Natural killer cell (primary cell): ENCODE results near the gene RBBP4. TPM values are rescaled to one million over a fixed set of nuclear protein-coding genes. Genes with fewer than 3 reads are reported as not detected.
A peak's percentile ranks its signal among the peaks of the same experiment; 100 is the strongest.
"Not testable (repeated sequence)": the region's sequence is repeated elsewhere in the genome, so short reads cannot be mapped to it uniquely, and the experiment has no call there.

Source experiments
- ATAC-seq, 3 donors: fragments of 150-1000 bp in 2 of 3; fragments of 200-7000 bp in 1 of 3; cut with Tn5 transposase; 1 replicate in 1 of 3; 2 replicates in 2 of 3; pipeline ENCODE4 v1.10.0; 2021; ENCODE audit warnings: mild to moderate bottlenecking in 2 of 3, moderate library complexity in 2 of 3
- DNase-seq, 2 donors: peaks; one replicate each; pipeline versions ENCODE4 v3.0.0 to v3.0.0-alpha.2; 2013 to 2021; ENCODE audit warnings: mixed read lengths in 1 of 2
- H3K27ac ChIP-seq: one replicate; pipeline ENCODE4 v1.5.1; 2013; ENCODE audit warnings: mild to moderate bottlenecking, low read length
- H3K27me3 ChIP-seq: one replicate; pipeline ENCODE4 v1.6.1; 2013; ENCODE audit warnings: low read length; ENCODE audit not compliant: control insufficient read depth, insufficient read depth
- H3K36me3 ChIP-seq: one replicate; pipeline ENCODE4 v1.6.1; 2013; ENCODE audit warnings: low read length; ENCODE audit not compliant: control insufficient read depth, insufficient read depth
- H3K4me1 ChIP-seq: one replicate; pipeline ENCODE4 v1.6.1; 2013; ENCODE audit warnings: low read length; ENCODE audit not compliant: control insufficient read depth, insufficient read depth
- H3K4me3 ChIP-seq: one replicate; pipeline ENCODE4 v1.5.1; 2013; ENCODE audit warnings: low read length
- H3K9me3 ChIP-seq: one replicate; pipeline ENCODE4 v1.6.1; 2013; ENCODE audit warnings: low read length; ENCODE audit not compliant: control insufficient read depth, insufficient read depth
- H3K27ac Mint-ChIP-seq, 2 donors: one replicate each; pipeline ENCODE4 v1.8.0; 2022; ENCODE audit warnings: mild to moderate bottlenecking in 2 of 2, mixed read lengths in 2 of 2, moderate library complexity in 1 of 2
- H3K27me3 Mint-ChIP-seq, 2 donors: one replicate each; pipeline ENCODE4 v1.8.0; 2022; ENCODE audit warnings: low read depth in 2 of 2, mixed read lengths in 2 of 2
- H3K36me3 Mint-ChIP-seq: one replicate; pipeline ENCODE4 v1.8.0; 2022; ENCODE audit warnings: mixed read lengths
- H3K4me1 Mint-ChIP-seq, 2 donors: one replicate each; pipeline ENCODE4 v1.8.0; 2022; ENCODE audit warnings: mixed read lengths in 2 of 2
- H3K4me3 Mint-ChIP-seq: one replicate; pipeline ENCODE4 v1.8.0; 2022; ENCODE audit warnings: mild to moderate bottlenecking, moderate library complexity, mixed read lengths
- H3K9me3 Mint-ChIP-seq, 2 donors: one replicate each; pipeline ENCODE4 v1.8.0; 2022; ENCODE audit warnings: mixed read lengths in 2 of 2
- WGBS: methylation state at CpG from one replicate; pipeline ENCODE4 v1.1.7; 2013; ENCODE audit warnings: missing lambda C conversion rate; ENCODE audit not compliant: insufficient coverage; 5-methylcytosine and 5-hydroxymethylcytosine counted together
- intact Hi-C: fragments of 100-400 bp; cut with micrococcal nuclease; formaldehyde crosslinking; loops from one replicate; pipeline ENCODE4 v1.14.2; 2022
- total RNA-seq, 4 donors: library from RNA; stranded (reverse); fragments of 120-200 nt in 1 of 4; gene quantifications; one replicate each; pipeline versions ENCODE4 v1.2.3 to v1.2.4, GENCODE V29; 2013 to 2022
- TF ChIP-seq, protein P1 (sequence below): fragments of 200-600 bp; IDR thresholded peaks from one replicate; pipeline ENCODE4 v1.8.0; 2022; ENCODE audit warnings: antibody characterized with exemption

Gene RBBP4
- total RNA-seq, 3 donors from 2014 or later (not counting 1 experiment from before 2014, with no cell fraction given), result 199 to 241 (median 224) TPM

DNA sequence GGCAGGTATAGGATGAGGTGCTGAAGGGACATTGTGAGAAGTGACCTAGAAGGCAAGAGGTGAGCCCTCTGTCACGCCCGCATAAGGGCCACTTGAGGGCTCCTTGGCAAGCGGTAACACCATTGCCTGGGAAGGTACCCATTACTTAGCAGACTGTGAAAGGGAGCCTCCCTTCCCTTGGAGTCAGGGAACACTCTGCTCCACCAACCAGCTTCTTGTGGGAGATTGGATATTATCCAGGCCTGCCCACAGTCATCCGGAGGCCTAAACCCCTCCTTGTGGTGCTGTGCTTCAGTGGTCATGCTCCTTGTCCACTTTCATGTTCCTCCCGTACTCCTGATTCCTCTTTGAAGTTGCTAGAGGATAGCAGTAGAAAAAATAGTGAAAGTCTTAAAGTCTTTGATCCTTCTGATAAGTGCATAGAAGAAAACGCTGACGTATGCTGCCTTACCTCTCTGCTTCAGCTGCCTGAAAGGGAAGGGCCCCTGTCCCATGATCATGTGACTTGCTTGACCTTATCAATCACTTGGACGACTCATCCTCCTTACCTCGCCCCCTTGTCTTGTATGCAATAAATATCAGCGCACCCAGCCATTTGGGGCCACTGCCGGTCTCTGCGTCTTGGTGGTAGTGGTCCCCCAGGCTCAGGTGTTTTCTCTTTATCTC, 16.0 kb downstream of the RBBP4 start:
- H3K9me3 ChIP-seq, result no peaks in the 10 kb centered on the region
- WGBS, result 97% methylated on average over 12 of the region's 12 CpGs
- H3K36me3 ChIP-seq, result peaks cover 78% of the 10 kb centered on the region
- H3K9me3 Mint-ChIP-seq, result no peaks in the 10 kb centered on the region
- no peak for DNase-seq
- H3K27ac ChIP-seq, result no peak overlapping the region
- H3K36me3 Mint-ChIP-seq, result peaks cover 12% of the 10 kb centered on the region
- no peaks in the 10 kb centered on the region for H3K4me1 ChIP-seq
- H3K27me3 Mint-ChIP-seq, result no peaks in the 10 kb centered on the region
- peaks cover 5% of the 10 kb centered on the region in 2 donors for H3K4me1 Mint-ChIP-seq
- TF ChIP-seq, protein P1, sequence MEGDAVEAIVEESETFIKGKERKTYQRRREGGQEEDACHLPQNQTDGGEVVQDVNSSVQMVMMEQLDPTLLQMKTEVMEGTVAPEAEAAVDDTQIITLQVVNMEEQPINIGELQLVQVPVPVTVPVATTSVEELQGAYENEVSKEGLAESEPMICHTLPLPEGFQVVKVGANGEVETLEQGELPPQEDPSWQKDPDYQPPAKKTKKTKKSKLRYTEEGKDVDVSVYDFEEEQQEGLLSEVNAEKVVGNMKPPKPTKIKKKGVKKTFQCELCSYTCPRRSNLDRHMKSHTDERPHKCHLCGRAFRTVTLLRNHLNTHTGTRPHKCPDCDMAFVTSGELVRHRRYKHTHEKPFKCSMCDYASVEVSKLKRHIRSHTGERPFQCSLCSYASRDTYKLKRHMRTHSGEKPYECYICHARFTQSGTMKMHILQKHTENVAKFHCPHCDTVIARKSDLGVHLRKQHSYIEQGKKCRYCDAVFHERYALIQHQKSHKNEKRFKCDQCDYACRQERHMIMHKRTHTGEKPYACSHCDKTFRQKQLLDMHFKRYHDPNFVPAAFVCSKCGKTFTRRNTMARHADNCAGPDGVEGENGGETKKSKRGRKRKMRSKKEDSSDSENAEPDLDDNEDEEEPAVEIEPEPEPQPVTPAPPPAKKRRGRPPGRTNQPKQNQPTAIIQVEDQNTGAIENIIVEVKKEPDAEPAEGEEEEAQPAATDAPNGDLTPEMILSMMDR, result no peak
- no peaks in the 10 kb centered on the region for H3K27me3 ChIP-seq
- peak overlapping the region in 1 of 2 donors; percentile 37 for H3K27ac Mint-ChIP-seq
- no peak overlapping the region for H3K4me3 ChIP-seq
- no peak for ATAC-seq
- H3K4me3 Mint-ChIP-seq, result no peak overlapping the region
- intact Hi-C loops, result no loop called here

GRCh38 chr1:32668716-32669115, 17.7 kb downstream of the RBBP4 start:
- H3K27ac ChIP-seq, H3K4me1 ChIP-seq, H3K4me1 Mint-ChIP-seq, H3K4me3 ChIP-seq, H3K9me3 Mint-ChIP-seq, intact Hi-C loops, H3K27me3 Mint-ChIP-seq, H3K9me3 ChIP-seq, ATAC-seq, DNase-seq, H3K27me3 ChIP-seq, H3K4me3 Mint-ChIP-seq, H3K27ac Mint-ChIP-seq: not testable (repeated sequence)
- 98% methylated on average over 5 of the region's 5 CpGs for WGBS
- peaks cover 23% of the 10 kb centered on the region for H3K36me3 Mint-ChIP-seq
- H3K36me3 ChIP-seq, result peaks cover 81% of the 10 kb centered on the region

- H3K36me3 Mint-ChIP-seq, result peaks cover 28% of the 10 kb centered on the region
- intact Hi-C loops, result no loop called here
Measured at GRCh38 chr1:32676945-32677344, 25.9 kb downstream of the RBBP4 start.

DNA sequence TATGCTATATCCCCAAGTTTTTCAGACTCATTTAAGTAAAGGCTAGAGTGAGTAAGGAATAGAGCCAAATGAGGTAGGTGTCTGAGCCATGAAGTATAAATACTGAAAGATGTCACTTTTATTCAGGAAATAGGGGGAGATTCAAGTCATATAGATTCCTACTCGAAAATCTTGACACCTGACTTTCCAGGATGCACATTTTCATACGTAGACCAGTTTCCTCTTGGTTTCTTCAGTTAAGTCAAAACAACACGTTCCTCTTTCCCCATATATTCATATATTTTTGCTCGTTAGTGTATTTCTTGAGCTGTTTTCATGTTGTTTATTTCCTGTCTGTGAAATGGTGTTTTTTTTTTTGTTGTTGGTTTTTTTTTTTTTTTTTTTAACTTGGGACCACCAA, 29.0 kb downstream of the RBBP4 start:
- H3K27me3 ChIP-seq, intact Hi-C loops: not testable (repeated sequence)

More at GRCh38 chr1:32676945-32677344, 25.9 kb downstream of the RBBP4 start:
- no peaks in the 10 kb centered on the region for H3K4me1 Mint-ChIP-seq
- H3K4me3 ChIP-seq, result no peak overlapping the region
- no peaks in the 10 kb centered on the region for H3K4me1 ChIP-seq
- H3K27me3 Mint-ChIP-seq, result no peaks in the 10 kb centered on the region
- no peak overlapping the region for H3K4me3 Mint-ChIP-seq
- H3K36me3 ChIP-seq, result peaks cover 78% of the 10 kb centered on the region
- WGBS, result 62% methylated on average over 3 of the region's 3 CpGs
- TF ChIP-seq, protein P1, result no peak
- ATAC-seq (no peak), DNase-seq (no peak)
- no peaks in the 10 kb centered on the region for H3K9me3 Mint-ChIP-seq
- H3K27ac Mint-ChIP-seq, result no peak overlapping the region
- H3K9me3 ChIP-seq, result no peaks in the 10 kb centered on the region
- no peaks in the 10 kb centered on the region for H3K27me3 ChIP-seq
- no peak overlapping the region for H3K27ac ChIP-seq

More for the DNA sequence above, 29.0 kb downstream of the RBBP4 start:
- Mint-ChIP-seq H3K27ac (peak overlapping the region; percentile 14 to 49), H3K36me3 (peaks cover 16% of the 10 kb centered on the region)
- not testable (repeated sequence) for ATAC-seq, H3K4me3 ChIP-seq, H3K9me3 Mint-ChIP-seq, H3K27ac ChIP-seq, H3K4me1 ChIP-seq, H3K9me3 ChIP-seq, H3K4me3 Mint-ChIP-seq, DNase-seq, H3K27me3 Mint-ChIP-seq, H3K4me1 Mint-ChIP-seq
- no CpG with 5 or more reads among the region's 4 CpGs for WGBS
- H3K36me3 ChIP-seq, result peaks cover 65% of the 10 kb centered on the region
